Ishikawa (cell line): ENCODE measurements around the gene TJAP1.

ENCODE experiments used
- CEBPB ChIP-seq: IDR thresholded peaks from 2 replicates; pipeline ENCODE4 v1.6.1; 2012
- CREB1 ChIP-seq: IDR thresholded peaks from 2 replicates; pipeline ENCODE4 v1.6.1; 2012; ENCODE audit warnings: low read depth
- EGR1 ChIP-seq: IDR thresholded peaks from 2 replicates; pipeline ENCODE4 v1.6.1; 2012
- EP300 ChIP-seq: IDR thresholded peaks from 2 replicates; pipeline ENCODE4 v1.6.1; 2012; ENCODE audit warnings: borderline replicate concordance
- FOXM1 ChIP-seq: IDR thresholded peaks from 2 replicates; pipeline ENCODE4 v1.6.1; 2012; ENCODE audit warnings: low read depth, borderline replicate concordance
- NFIC ChIP-seq: IDR thresholded peaks from 2 replicates; pipeline ENCODE4 v1.6.1; 2012
- RAD21 ChIP-seq: IDR thresholded peaks from 2 replicates; pipeline ENCODE4 v1.6.1; 2012; ENCODE audit warnings: low read depth
- REST ChIP-seq: IDR thresholded peaks from 2 replicates; pipeline ENCODE4 v1.6.1; 2012; ENCODE audit warnings: low read depth, mild to moderate bottlenecking
- TAF1 ChIP-seq: IDR thresholded peaks from 2 replicates; pipeline ENCODE4 v1.6.1; 2012; ENCODE audit warnings: low read depth, mild to moderate bottlenecking
- TEAD4 ChIP-seq: IDR thresholded peaks from 2 replicates; pipeline ENCODE4 v1.6.1; 2012
- YY1 ChIP-seq: IDR thresholded peaks from 2 replicates; pipeline ENCODE4 v1.6.1; 2012; ENCODE audit warnings: low read depth
- ZBTB7A ChIP-seq: IDR thresholded peaks from 2 replicates; pipeline ENCODE4 v1.6.1; 2012; ENCODE audit warnings: low read depth
- TF ChIP-seq, protein P1 (sequence below): IDR thresholded peaks from 2 replicates; pipeline ENCODE4 v1.6.1; 2012
- TF ChIP-seq, protein P2 (sequence below): IDR thresholded peaks from 2 replicates; pipeline ENCODE4 v1.6.1; 2012

DNA sequence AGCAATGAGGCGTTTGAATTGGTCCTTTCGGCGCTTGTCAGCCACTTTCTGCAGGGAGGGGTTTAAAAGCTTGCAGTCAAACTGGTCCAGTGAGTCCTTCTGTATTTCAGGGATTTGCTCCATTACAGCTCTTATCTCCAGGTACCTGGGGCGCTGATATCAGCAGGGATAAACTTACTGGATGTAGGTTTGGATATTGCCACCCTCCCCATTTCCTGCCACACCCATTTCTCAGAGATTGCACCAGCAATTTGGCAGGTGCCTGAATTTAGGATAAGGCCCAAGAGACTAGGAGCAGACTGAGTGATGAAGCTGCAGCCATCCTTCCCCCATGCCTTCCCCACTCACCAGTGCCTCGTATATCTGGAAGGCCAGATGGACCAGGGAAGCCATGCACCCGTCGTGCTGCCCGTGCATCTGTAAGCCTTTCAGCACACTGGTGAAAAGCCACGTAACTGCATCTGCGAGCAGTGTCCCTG lies 47.2 kb downstream of the TJAP1 start:
- TF ChIP-seq CREB1, result no peak
- no peak for TF ChIP-seq YY1
- no peak for TF ChIP-seq NFIC
- no peak for TF ChIP-seq CEBPB
- TF ChIP-seq EGR1, result no peak
- no peak for TF ChIP-seq REST
- TF ChIP-seq, protein P1, sequence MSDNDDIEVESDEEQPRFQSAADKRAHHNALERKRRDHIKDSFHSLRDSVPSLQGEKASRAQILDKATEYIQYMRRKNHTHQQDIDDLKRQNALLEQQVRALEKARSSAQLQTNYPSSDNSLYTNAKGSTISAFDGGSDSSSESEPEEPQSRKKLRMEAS, result no peak
- TF ChIP-seq TEAD4, result no peak
- TF ChIP-seq TAF1, result no peak
- TF ChIP-seq RAD21, result no peak
- TF ChIP-seq EP300, result no peak
- no peak for TF ChIP-seq ZBTB7A
- no peak for TF ChIP-seq FOXM1
- TF ChIP-seq, protein P2, sequence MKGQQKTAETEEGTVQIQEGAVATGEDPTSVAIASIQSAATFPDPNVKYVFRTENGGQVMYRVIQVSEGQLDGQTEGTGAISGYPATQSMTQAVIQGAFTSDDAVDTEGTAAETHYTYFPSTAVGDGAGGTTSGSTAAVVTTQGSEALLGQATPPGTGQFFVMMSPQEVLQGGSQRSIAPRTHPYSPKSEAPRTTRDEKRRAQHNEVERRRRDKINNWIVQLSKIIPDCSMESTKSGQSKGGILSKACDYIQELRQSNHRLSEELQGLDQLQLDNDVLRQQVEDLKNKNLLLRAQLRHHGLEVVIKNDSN, result no peak
